Upper lobe of left lung (tissue), 6 donors: ENCODE data around the gene MCF2L. TPM values are rescaled to one million over a fixed set of nuclear protein-coding genes. Genes with fewer than 3 reads are reported as not detected.
A peak's percentile ranks its signal among the peaks of the same experiment; 100 is the strongest.

Experiments used
- ATAC-seq, 2 donors: fragments of 200-7000 bp; cut with Tn5 transposase; one replicate each; pipeline ENCODE4 v1.9.1; 2022; ENCODE audit warnings: mild to moderate bottlenecking in 2 of 2, moderate library complexity in 2 of 2; ENCODE audit not compliant: low FRiP score in 2 of 2
- DNase-seq, 2 donors: peaks; one replicate each; pipeline ENCODE4 v3.0.0-alpha.2; 2019 to 2020
- H3K27ac ChIP-seq, 4 donors: fragments of 200-600 bp; sonication (generic); one replicate each; pipeline ENCODE4 v1.5.1; 2016 to 2019
- H3K27me3 ChIP-seq, 4 donors: fragments of 200-600 bp; sonication (generic); one replicate each; pipeline ENCODE4 v1.5.1; 2017 to 2019
- H3K36me3 ChIP-seq, 4 donors: fragments of 200-600 bp; sonication (generic); one replicate each; pipeline ENCODE4 v1.5.1; 2016 to 2019
- H3K4me1 ChIP-seq, 4 donors: fragments of 200-600 bp; sonication (generic); one replicate each; pipeline ENCODE4 v1.5.1; 2018 to 2019
- H3K4me3 ChIP-seq, 4 donors: fragments of 200-600 bp; sonication (generic); one replicate each; pipeline ENCODE4 v1.5.1; 2017 to 2019; ENCODE audit warnings: mild to moderate bottlenecking in 2 of 4, moderate library complexity in 1 of 4
- H3K9me3 ChIP-seq, 4 donors: fragments of 200-600 bp; sonication (generic); one replicate each; pipeline ENCODE4 v1.5.1; 2018 to 2019
- EP300 ChIP-seq, 4 donors: sonication (generic); formaldehyde crosslinking; IDR thresholded peaks; one replicate each; pipeline ENCODE4 v1.5.1; 2017; ENCODE audit warnings: antibody characterized with exemption in 4 of 4, control low read depth in 2 of 4
- POLR2A ChIP-seq, 4 donors: fragments of 450-650 bp; IDR thresholded peaks; one replicate each; pipeline ENCODE4 v1.5.1; 2016 to 2017; ENCODE audit warnings: antibody characterized with exemption in 4 of 4, mild to moderate bottlenecking in 2 of 4
- POLR2AphosphoS5 ChIP-seq, 2 donors: sonication (generic); formaldehyde crosslinking; IDR thresholded peaks; one replicate each; pipeline ENCODE4 v1.5.1; 2017; ENCODE audit warnings: antibody characterized with exemption in 2 of 2
- WGBS, 2 donors: methylation state at CpG; one replicate each; pipeline ENCODE4 v1.1.5; 2017 to 2018; 5-methylcytosine and 5-hydroxymethylcytosine counted together
- total RNA-seq, 6 donors: library from RNA; depleted of rRNA in 4 of 6; stranded (reverse); fragments of >200 nt in 4 of 6; gene quantifications; one replicate each; pipeline versions ENCODE4 v1.1.0 to v1.2.1, GENCODE V29; 2016 to 2021
- TF ChIP-seq, protein P1 (sequence below), 6 experiments: fragments of 450-650 bp in 4 of 6; fragments of 200-600 bp in 2 of 6; sonication (generic) in 2 of 6; IDR thresholded peaks; one replicate each; pipeline ENCODE4 v1.5.1; 2016 to 2019; ENCODE audit warnings: antibody characterized with exemption in 6 of 6
- donor health status: DM: no; HTN: no; CAD: no; lungs with moderate emphysema.
- donor health status: DM: no; HTN: yes; CAD: no; lungs with severe emphysema.

MCF2L gene, protein sequence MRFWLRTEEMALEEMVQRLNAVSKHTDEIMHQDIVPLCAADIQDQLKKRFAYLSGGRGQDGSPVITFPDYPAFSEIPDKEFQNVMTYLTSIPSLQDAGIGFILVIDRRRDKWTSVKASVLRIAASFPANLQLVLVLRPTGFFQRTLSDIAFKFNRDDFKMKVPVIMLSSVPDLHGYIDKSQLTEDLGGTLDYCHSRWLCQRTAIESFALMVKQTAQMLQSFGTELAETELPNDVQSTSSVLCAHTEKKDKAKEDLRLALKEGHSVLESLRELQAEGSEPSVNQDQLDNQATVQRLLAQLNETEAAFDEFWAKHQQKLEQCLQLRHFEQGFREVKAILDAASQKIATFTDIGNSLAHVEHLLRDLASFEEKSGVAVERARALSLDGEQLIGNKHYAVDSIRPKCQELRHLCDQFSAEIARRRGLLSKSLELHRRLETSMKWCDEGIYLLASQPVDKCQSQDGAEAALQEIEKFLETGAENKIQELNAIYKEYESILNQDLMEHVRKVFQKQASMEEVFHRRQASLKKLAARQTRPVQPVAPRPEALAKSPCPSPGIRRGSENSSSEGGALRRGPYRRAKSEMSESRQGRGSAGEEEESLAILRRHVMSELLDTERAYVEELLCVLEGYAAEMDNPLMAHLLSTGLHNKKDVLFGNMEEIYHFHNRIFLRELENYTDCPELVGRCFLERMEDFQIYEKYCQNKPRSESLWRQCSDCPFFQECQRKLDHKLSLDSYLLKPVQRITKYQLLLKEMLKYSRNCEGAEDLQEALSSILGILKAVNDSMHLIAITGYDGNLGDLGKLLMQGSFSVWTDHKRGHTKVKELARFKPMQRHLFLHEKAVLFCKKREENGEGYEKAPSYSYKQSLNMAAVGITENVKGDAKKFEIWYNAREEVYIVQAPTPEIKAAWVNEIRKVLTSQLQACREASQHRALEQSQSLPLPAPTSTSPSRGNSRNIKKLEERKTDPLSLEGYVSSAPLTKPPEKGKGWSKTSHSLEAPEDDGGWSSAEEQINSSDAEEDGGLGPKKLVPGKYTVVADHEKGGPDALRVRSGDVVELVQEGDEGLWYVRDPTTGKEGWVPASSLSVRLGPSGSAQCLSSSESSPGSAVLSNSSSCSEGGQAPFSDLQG
- 10 to 100 TPM; 14.3 to 99.5 (median 53.1) TPM for total RNA-seq

DNA sequence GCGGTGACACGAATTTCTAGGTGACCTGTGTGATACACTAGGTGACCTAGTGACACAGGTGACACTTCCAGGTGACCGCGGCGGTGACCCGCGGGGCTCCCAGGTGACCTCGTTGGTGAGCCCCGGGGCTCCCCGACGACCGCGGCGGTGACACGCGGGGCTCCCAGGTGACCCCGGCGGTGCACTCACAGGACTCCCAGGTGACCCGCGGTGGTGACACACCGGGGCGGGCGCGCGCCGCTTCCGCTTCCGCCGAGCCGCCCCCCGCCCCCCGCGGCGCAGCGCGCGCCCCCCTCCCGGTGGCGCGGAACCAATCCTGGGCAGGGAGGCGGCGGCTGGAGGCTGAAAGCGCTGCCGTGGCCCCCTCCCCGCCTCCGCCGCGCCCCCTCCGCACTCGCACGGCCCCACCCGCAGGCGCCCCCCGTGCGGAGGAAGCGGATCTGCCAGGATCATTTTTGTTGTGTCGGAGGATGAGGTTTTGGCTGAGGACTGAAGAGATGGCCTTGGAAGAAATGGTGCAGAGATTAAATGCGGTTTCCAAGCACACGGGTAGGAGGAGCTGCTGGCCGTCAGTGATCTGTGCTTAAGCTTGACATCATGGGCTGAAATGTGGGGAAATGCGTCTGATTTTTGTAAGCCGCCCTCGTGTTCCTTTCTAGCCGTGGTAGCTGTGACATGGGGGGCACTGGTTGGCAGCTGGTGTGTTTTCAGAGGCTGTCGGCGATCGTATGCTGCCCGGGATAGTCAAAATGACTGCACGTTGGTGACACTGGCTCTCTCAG lies at the start of gene MCF2L:
Gene MCF2L (plus strand): TSS at position 305 of the 782 bp plus-strand sequence. CDS start 166 bp downstream, at position 471.
- DNase-seq, result peak; percentile 71 to 92
- H3K4me1 ChIP-seq, result peaks cover 20 to 42% (median 25%) of the 10 kb centered on the region in 4 donors
- H3K9me3 ChIP-seq, result no peaks in the 10 kb centered on the region
- peak; percentile 11 to 53 for ATAC-seq
- TF ChIP-seq, protein P1, sequence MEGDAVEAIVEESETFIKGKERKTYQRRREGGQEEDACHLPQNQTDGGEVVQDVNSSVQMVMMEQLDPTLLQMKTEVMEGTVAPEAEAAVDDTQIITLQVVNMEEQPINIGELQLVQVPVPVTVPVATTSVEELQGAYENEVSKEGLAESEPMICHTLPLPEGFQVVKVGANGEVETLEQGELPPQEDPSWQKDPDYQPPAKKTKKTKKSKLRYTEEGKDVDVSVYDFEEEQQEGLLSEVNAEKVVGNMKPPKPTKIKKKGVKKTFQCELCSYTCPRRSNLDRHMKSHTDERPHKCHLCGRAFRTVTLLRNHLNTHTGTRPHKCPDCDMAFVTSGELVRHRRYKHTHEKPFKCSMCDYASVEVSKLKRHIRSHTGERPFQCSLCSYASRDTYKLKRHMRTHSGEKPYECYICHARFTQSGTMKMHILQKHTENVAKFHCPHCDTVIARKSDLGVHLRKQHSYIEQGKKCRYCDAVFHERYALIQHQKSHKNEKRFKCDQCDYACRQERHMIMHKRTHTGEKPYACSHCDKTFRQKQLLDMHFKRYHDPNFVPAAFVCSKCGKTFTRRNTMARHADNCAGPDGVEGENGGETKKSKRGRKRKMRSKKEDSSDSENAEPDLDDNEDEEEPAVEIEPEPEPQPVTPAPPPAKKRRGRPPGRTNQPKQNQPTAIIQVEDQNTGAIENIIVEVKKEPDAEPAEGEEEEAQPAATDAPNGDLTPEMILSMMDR (IDR thresholded peaks at IDR 0.05), result peak in 4 of 6 experiments; percentile 12 to 29 (median 18)
- TF ChIP-seq POLR2A (IDR thresholded peaks at IDR 0.05), result peak in 2 of 4 donors; percentile 18 to 38
- no peak for TF ChIP-seq EP300 (IDR thresholded peaks at IDR 0.05)
- peak in 1 of 2 donors; percentile 51 for TF ChIP-seq POLR2AphosphoS5 (IDR thresholded peaks at IDR 0.05)
- peak within 1 kb of the TSS; percentile 76 to 85 (median 80) for H3K27ac ChIP-seq
- 0 to 2% methylated on average over 11 to 33 of the region's 69 CpGs for WGBS, 2 donors
- peaks cover 0 to 8% (median 3%) of the 10 kb centered on the region in 4 donors for H3K27me3 ChIP-seq
- peak within 1 kb of the TSS; percentile 31 to 68 (median 58) for H3K4me3 ChIP-seq
- H3K36me3 ChIP-seq, result no peaks in the 10 kb centered on the region

DNA sequence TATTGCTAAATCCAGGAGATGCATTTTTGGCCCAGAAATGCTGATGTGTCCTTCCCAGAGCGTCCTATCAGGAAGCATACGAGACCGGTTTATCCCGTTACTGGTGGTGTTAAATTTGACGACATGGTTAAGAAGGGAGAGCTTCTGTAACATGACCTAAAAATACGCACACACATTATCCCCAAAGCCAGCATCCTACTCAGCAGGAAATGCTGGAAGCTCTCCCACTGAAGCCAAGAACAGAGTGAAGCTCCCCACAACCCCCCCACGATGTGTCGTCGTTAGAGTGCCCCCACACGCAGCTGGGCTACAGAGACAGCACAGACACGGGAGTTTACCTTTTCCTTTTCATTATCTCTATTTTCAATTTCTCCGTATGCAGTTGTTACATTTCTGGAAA lies 45.1 kb upstream of the MCF2L start:
- Histone ChIP-seq H3K9me3 (no peaks in the 10 kb centered on the region), H3K4me3 (no peak overlapping the region), H3K36me3 (no peaks in the 10 kb centered on the region), H3K27ac (no peak overlapping the region), H3K4me1 (peaks cover 2 to 5% (median 3%) of the 10 kb centered on the region in 4 donors), H3K27me3 (no peaks in the 10 kb centered on the region)
- TF ChIP-seq POLR2A (IDR thresholded peaks at IDR 0.05) (no peak), EP300 (IDR thresholded peaks at IDR 0.05) (no peak), POLR2AphosphoS5 (IDR thresholded peaks at IDR 0.05) (no peak)
- TF ChIP-seq, protein P1 (IDR thresholded peaks at IDR 0.05), result no peak
- 77 to 86% methylated on average over 12 of the region's 12 CpGs for WGBS, 2 donors
- no peak for DNase-seq
- no peak for ATAC-seq

DNA sequence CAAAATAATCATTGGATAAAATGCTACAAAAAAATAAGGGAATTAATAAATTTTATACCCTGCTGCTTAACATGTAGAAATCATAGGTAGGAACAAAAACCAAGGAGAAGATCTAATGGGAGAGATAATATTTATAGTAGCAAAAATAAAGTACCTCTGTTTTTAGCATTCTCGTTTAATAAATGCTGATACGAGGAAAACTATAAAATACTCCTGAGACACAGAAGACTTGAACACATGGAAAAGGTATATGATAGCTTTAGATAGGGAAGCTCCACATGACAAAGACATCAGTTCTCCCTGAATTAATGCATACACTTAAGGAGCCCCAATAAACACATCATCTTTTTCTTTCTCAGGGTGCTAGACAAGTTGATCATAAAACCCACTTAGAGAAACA lies 44.6 kb upstream of the MCF2L start:
- peaks cover 6 to 9% (median 7%) of the 10 kb centered on the region in 4 donors for H3K4me1 ChIP-seq
- no peak overlapping the region for H3K27ac ChIP-seq
- no peaks in the 10 kb centered on the region for H3K36me3 ChIP-seq
- TF ChIP-seq EP300 (IDR thresholded peaks at IDR 0.05) (no peak), POLR2A (IDR thresholded peaks at IDR 0.05) (no peak), POLR2AphosphoS5 (IDR thresholded peaks at IDR 0.05) (no peak)
- TF ChIP-seq, protein P1 (IDR thresholded peaks at IDR 0.05), result no peak
- ATAC-seq (no peak), DNase-seq (no peak)
- 89 to 98% methylated on average over 2 of the region's 2 CpGs for WGBS, 2 donors
- no peaks in the 10 kb centered on the region for H3K27me3 ChIP-seq
- no peak overlapping the region for H3K4me3 ChIP-seq
- H3K9me3 ChIP-seq, result no peaks in the 10 kb centered on the region

DNA sequence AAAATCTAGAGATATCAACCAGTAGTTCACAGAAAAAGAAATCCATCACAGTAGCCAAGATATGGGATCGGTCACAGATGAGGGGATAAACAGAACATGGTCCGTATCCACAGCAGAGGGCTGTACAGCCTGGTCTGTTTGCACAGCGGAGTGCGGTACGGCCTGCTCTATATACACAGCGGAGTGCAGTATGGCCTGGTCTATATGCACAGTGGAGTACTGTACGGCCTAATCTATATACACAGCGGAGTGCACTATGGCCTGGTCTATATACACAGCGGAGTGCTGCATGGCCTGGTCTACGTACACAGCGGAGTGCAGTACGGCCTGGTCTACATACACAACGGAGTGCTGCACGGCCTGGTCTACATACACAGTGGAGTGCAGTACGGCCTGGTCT lies 43.0 kb upstream of the MCF2L start:
- H3K27me3 ChIP-seq, result no peaks in the 10 kb centered on the region
- H3K4me3 ChIP-seq, result no peak overlapping the region
- peaks cover 9 to 14% (median 10%) of the 10 kb centered on the region in 4 donors for H3K4me1 ChIP-seq
- H3K36me3 ChIP-seq, result no peaks in the 10 kb centered on the region
- no peak for DNase-seq
- no peak overlapping the region for H3K27ac ChIP-seq
- 85 to 93% methylated on average over 15 of the region's 15 CpGs for WGBS, 2 donors
- TF ChIP-seq POLR2AphosphoS5 (IDR thresholded peaks at IDR 0.05), result no peak
- TF ChIP-seq, protein P1 (IDR thresholded peaks at IDR 0.05), result no peak
- no peak for TF ChIP-seq EP300 (IDR thresholded peaks at IDR 0.05)
- TF ChIP-seq POLR2A (IDR thresholded peaks at IDR 0.05), result no peak
- H3K9me3 ChIP-seq, result no peaks in the 10 kb centered on the region
- no peak for ATAC-seq
